Upper lobe of left lung (tissue), 4 donors: ENCODE data around the gene PIGS.

ENCODE experiments used
- CTCF ChIP-seq, 6 experiments: fragments of 450-650 bp in 4 of 6; fragments of 200-600 bp in 2 of 6; sonication (generic) in 2 of 6; IDR thresholded peaks; one replicate each; pipeline ENCODE4 v1.5.1; 2016 to 2019; ENCODE audit warnings: antibody characterized with exemption in 6 of 6
- EP300 ChIP-seq, 4 donors: sonication (generic); formaldehyde crosslinking; IDR thresholded peaks; one replicate each; pipeline ENCODE4 v1.5.1; 2017; ENCODE audit warnings: antibody characterized with exemption in 4 of 4, control low read depth in 2 of 4
- POLR2A ChIP-seq, 4 donors: fragments of 450-650 bp; IDR thresholded peaks; one replicate each; pipeline ENCODE4 v1.5.1; 2016 to 2017; ENCODE audit warnings: antibody characterized with exemption in 4 of 4, mild to moderate bottlenecking in 2 of 4

- no peak for TF ChIP-seq CTCF (IDR thresholded peaks at IDR 0.05)
- no peak for TF ChIP-seq POLR2A (IDR thresholded peaks at IDR 0.05)
- no peak for TF ChIP-seq EP300 (IDR thresholded peaks at IDR 0.05)
Measured at GRCh38 chr17:28563475-28563874, 7.8 kb downstream of the PIGS start.
